HUES6 (cell line): Measurements from ENCODE around the gene TOPAZ1.

Experiments
- H3K27ac ChIP-seq: 2 replicates; pipeline ENCODE4 v1.7.0; 2013; ENCODE audit warnings: low read depth, mild to moderate bottlenecking, low read length, inconsistent platforms
- H3K27me3 ChIP-seq: 2 replicates; pipeline ENCODE4 v1.6.1; 2013; ENCODE audit warnings: low read length; ENCODE audit not compliant: control insufficient read depth, insufficient read depth
- H3K36me3 ChIP-seq: 2 replicates; pipeline ENCODE4 v1.6.1; 2013; ENCODE audit warnings: low read length; ENCODE audit not compliant: control insufficient read depth, insufficient read depth
- H3K4me1 ChIP-seq: 2 replicates; pipeline ENCODE4 v1.6.1; 2013; ENCODE audit warnings: low read length; ENCODE audit not compliant: control insufficient read depth, insufficient read depth
- H3K4me3 ChIP-seq: 2 replicates; pipeline ENCODE4 v1.5.1; 2013; ENCODE audit warnings: low read depth, low read length
- H3K9ac ChIP-seq: one replicate; pipeline ENCODE4 v1.6.1; 2013; ENCODE audit warnings: mild to moderate bottlenecking, low read length
- H3K9me3 ChIP-seq: 2 replicates; pipeline ENCODE4 v1.6.1; 2013; ENCODE audit warnings: low read depth, low read length; ENCODE audit not compliant: control insufficient read depth, insufficient read depth

The TOPAZ1 gene

GRCh38 chr3:44241706-44242105 lies at the start of gene TOPAZ1:
TSS of gene TOPAZ1 (plus strand) at chr3:44241886. CDS start at chr3:44242054, 168 bp downstream.
- no peak within 1 kb of the TSS for H3K4me3 ChIP-seq
- peaks cover 6% of the 10 kb centered on the region; the same call in 1 of the 2 replicates for H3K4me1 ChIP-seq
- H3K27ac ChIP-seq, result no peak within 1 kb of the TSS
- no peaks in the 10 kb centered on the region for H3K27me3 ChIP-seq
- H3K9ac ChIP-seq, result no peak within 1 kb of the TSS
- no peaks in the 10 kb centered on the region for H3K9me3 ChIP-seq
- no peaks in the 10 kb centered on the region for H3K36me3 ChIP-seq

GRCh38 chr3:44198284-44199269 lies 43.1 kb upstream of the TOPAZ1 start:
- no peaks in the 10 kb centered on the region for H3K9me3 ChIP-seq
- peaks cover 16% of the 10 kb centered on the region; the same call in 1 of the 2 replicates for H3K27me3 ChIP-seq
- H3K4me3 ChIP-seq, result no peak overlapping the region
- peaks cover 3% of the 10 kb centered on the region; the same call in 1 of the 2 replicates for H3K4me1 ChIP-seq
- no peak overlapping the region for H3K27ac ChIP-seq
- no peak overlapping the region for H3K9ac ChIP-seq
- H3K36me3 ChIP-seq, result no peaks in the 10 kb centered on the region

- Histone ChIP-seq H3K36me3 (no peaks in the 10 kb centered on the region), H3K4me1 (no peaks in the 10 kb centered on the region), H3K4me3 (no peak overlapping the region), H3K9me3 (no peaks in the 10 kb centered on the region), H3K9ac (no peak overlapping the region), H3K27ac (no peak overlapping the region), H3K27me3 (peaks cover 13% of the 10 kb centered on the region; the same call in 1 of the 2 replicates)
Measured at GRCh38 chr3:44206261-44206660, 35.4 kb upstream of the TOPAZ1 start.

GRCh38 chr3:44206862-44207652 lies 34.6 kb upstream of the TOPAZ1 start:
- H3K36me3 ChIP-seq, result no peaks in the 10 kb centered on the region
- no peak overlapping the region for H3K9ac ChIP-seq
- H3K9me3 ChIP-seq, result no peaks in the 10 kb centered on the region
- no peaks in the 10 kb centered on the region for H3K4me1 ChIP-seq
- peaks cover 7% of the 10 kb centered on the region; the same call in 1 of the 2 replicates for H3K27me3 ChIP-seq
- no peak overlapping the region for H3K4me3 ChIP-seq
- H3K27ac ChIP-seq, result no peak overlapping the region

- no peaks in the 10 kb centered on the region for H3K9me3 ChIP-seq
- peaks cover 5% of the 10 kb centered on the region; the same call in 1 of the 2 replicates for H3K27me3 ChIP-seq
- H3K36me3 ChIP-seq, result no peaks in the 10 kb centered on the region
- H3K27ac ChIP-seq, result no peak overlapping the region
- no peaks in the 10 kb centered on the region for H3K4me1 ChIP-seq
- no peak overlapping the region for H3K9ac ChIP-seq
- no peak overlapping the region for H3K4me3 ChIP-seq
Measured at GRCh38 chr3:44208086-44208485, 33.6 kb upstream of the TOPAZ1 start.

GRCh38 chr3:44208568-44208967 lies 33.1 kb upstream of the TOPAZ1 start:
- no peaks in the 10 kb centered on the region for H3K4me1 ChIP-seq
- no peak overlapping the region for H3K4me3 ChIP-seq
- H3K9me3 ChIP-seq, result no peaks in the 10 kb centered on the region
- peaks cover 3% of the 10 kb centered on the region; the same call in 1 of the 2 replicates for H3K27me3 ChIP-seq
- no peaks in the 10 kb centered on the region for H3K36me3 ChIP-seq
- no peak overlapping the region for H3K27ac ChIP-seq
- no peak overlapping the region for H3K9ac ChIP-seq

- H3K4me3 ChIP-seq, result no peak overlapping the region
- peaks cover 3% of the 10 kb centered on the region; the same call in 1 of the 2 replicates for H3K27me3 ChIP-seq
- H3K9me3 ChIP-seq, result peaks cover 4% of the 10 kb centered on the region; the same call in 1 of the 2 replicates
- H3K4me1 ChIP-seq, result no peaks in the 10 kb centered on the region
- no peak overlapping the region for H3K27ac ChIP-seq
- H3K36me3 ChIP-seq, result no peaks in the 10 kb centered on the region
- no peak overlapping the region for H3K9ac ChIP-seq
Measured at GRCh38 chr3:44210967-44211366, 30.7 kb upstream of the TOPAZ1 start.

GRCh38 chr3:44222337-44222736 lies 19.3 kb upstream of the TOPAZ1 start:
- no peak overlapping the region for H3K9ac ChIP-seq
- H3K27ac ChIP-seq, result no peak overlapping the region
- H3K4me3 ChIP-seq, result no peak overlapping the region
- H3K36me3 ChIP-seq, result no peaks in the 10 kb centered on the region
- no peaks in the 10 kb centered on the region for H3K9me3 ChIP-seq
- 0 out of 2 replicates have a peak, but pooled peaks cover 3% of the 10 kb centered on the region for H3K27me3 ChIP-seq
- no peaks in the 10 kb centered on the region for H3K4me1 ChIP-seq

GRCh38 chr3:44223299-44223698 lies 18.4 kb upstream of the TOPAZ1 start:
- H3K27me3 ChIP-seq, result 0 out of 2 replicates have a peak, but pooled peaks cover 3% of the 10 kb centered on the region
- H3K27ac ChIP-seq, result no peak overlapping the region
- H3K9me3 ChIP-seq, result no peaks in the 10 kb centered on the region
- H3K4me1 ChIP-seq, result no peaks in the 10 kb centered on the region
- no peaks in the 10 kb centered on the region for H3K36me3 ChIP-seq
- H3K9ac ChIP-seq, result no peak overlapping the region
- H3K4me3 ChIP-seq, result no peak overlapping the region

- Histone ChIP-seq H3K36me3 (no peaks in the 10 kb centered on the region), H3K9ac (no peak overlapping the region), H3K9me3 (no peaks in the 10 kb centered on the region), H3K4me3 (no peak overlapping the region), H3K4me1 (no peaks in the 10 kb centered on the region), H3K27me3 (0 out of 2 replicates have a peak, but pooled peaks cover 3% of the 10 kb centered on the region), H3K27ac (no peak overlapping the region)
Measured at GRCh38 chr3:44224131-44224530, 17.6 kb upstream of the TOPAZ1 start.
